T-cell (primary cell): ENCODE measurements around the gene OR7A5. TPM values are rescaled to one million over a fixed set of nuclear protein-coding genes. Genes with fewer than 3 reads are reported as not detected.

ENCODE experiments used
- ATAC-seq, 4 experiments: fragments of 200-7000 bp in 3 of 4; fragments of 150-1000 bp in 1 of 4; cut with Tn5 transposase; replicated peaks in 1 of 4; 1 replicate in 3 of 4; 2 replicates in 1 of 4; pipeline ENCODE4 v1.10.0; 2021; ENCODE audit warnings: moderate library complexity in 3 of 4, mild to moderate bottlenecking in 2 of 4, moderate number of reproducible peaks in 1 of 4
- CTCF ChIA-PET, 2 donors: fragments of 300-600 bp; sonication (Branson Sonifier 250); formaldehyde crosslinking; loops; one replicate each; lab custom pipeline; 2022; ENCODE audit warnings: antibody characterized with exemption in 2 of 2; lab: Charles Lee
- POLR2A ChIA-PET, 2 donors: fragments of 300-600 bp; sonication (Branson Sonifier 250); formaldehyde crosslinking; loops; one replicate each; lab custom pipeline; 2022; ENCODE audit warnings: antibody characterized with exemption in 2 of 2; lab: Charles Lee
- DNase-seq, 35 experiments: peaks; one replicate each; pipeline versions ENCODE4 v3.0.0 to v3.0.0-alpha.2; 2013 to 2023
- H3K27ac ChIP-seq: one replicate; pipeline ENCODE4 v1.5.1; 2013; ENCODE audit warnings: low read length
- H3K27me3 ChIP-seq, 2 experiments: replicated peaks in 1 of 2; 1 replicate in 1 of 2; 2 replicates in 1 of 2; pipeline versions ENCODE4 v1.6.1 to v1.7.0; 2013; ENCODE audit warnings: low read length in 1 of 2, mixed read lengths in 1 of 2; ENCODE audit not compliant: control insufficient read depth in 2 of 2, insufficient read depth in 2 of 2; ENCODE audit errors: extremely low read depth in 1 of 2
- H3K36me3 ChIP-seq, 2 donors: 1 replicate in 1 of 2; 2 replicates in 1 of 2; pipeline versions ENCODE4 v1.6.1 to v1.7.0; 2013; ENCODE audit warnings: low read length in 1 of 2; ENCODE audit not compliant: control insufficient read depth in 2 of 2, insufficient read depth in 1 of 2; ENCODE audit errors: extremely low read depth in 1 of 2
- H3K4me1 ChIP-seq, 2 experiments: 1 replicate in 1 of 2; 2 replicates in 1 of 2; pipeline versions ENCODE4 v1.6.1 to v1.7.0; 2013; ENCODE audit warnings: low read length in 2 of 2, mixed read lengths in 1 of 2; ENCODE audit not compliant: insufficient read depth in 2 of 2, control insufficient read depth in 1 of 2; ENCODE audit errors: extremely low read depth in 1 of 2
- H3K4me3 ChIP-seq, 2 donors: 1 replicate in 1 of 2; 2 replicates in 1 of 2; pipeline versions ENCODE4 v1.5.1 to v1.7.0; 2013; ENCODE audit warnings: mild to moderate bottlenecking in 2 of 2, low read length in 1 of 2, moderate library complexity in 1 of 2; ENCODE audit not compliant: control insufficient read depth in 1 of 2; ENCODE audit errors: extremely low read depth in 1 of 2
- H3K9me3 ChIP-seq: 2 replicates; pipeline ENCODE4 v1.7.0; 2013
- H3K27ac Mint-ChIP-seq, 2 donors: one replicate each; pipeline ENCODE4 v1.8.0; 2020 to 2021; ENCODE audit warnings: mild to moderate bottlenecking in 2 of 2, mixed read lengths in 2 of 2
- H3K27me3 Mint-ChIP-seq, 2 donors: one replicate each; pipeline ENCODE4 v1.8.0; 2021 to 2022; ENCODE audit warnings: mixed read lengths in 2 of 2
- H3K36me3 Mint-ChIP-seq: one replicate; pipeline ENCODE4 v1.8.0; 2021; ENCODE audit warnings: mixed read lengths
- H3K4me1 Mint-ChIP-seq, 3 donors: one replicate each; pipeline ENCODE4 v1.8.0; 2020 to 2022; ENCODE audit warnings: mixed read lengths in 3 of 3, mild to moderate bottlenecking in 1 of 3
- H3K4me3 Mint-ChIP-seq, 3 donors: one replicate each; pipeline ENCODE4 v1.8.0; 2020 to 2022; ENCODE audit warnings: mild to moderate bottlenecking in 3 of 3, mixed read lengths in 3 of 3, moderate library complexity in 3 of 3
- H3K9me3 Mint-ChIP-seq, 3 donors: one replicate each; pipeline ENCODE4 v1.8.0; 2020 to 2022; ENCODE audit warnings: mixed read lengths in 3 of 3
- WGBS: methylation state at CpG from one replicate; pipeline ENCODE4 v1.1.5; 2013; ENCODE audit warnings: missing lambda C conversion rate; ENCODE audit not compliant: insufficient coverage; 5-methylcytosine and 5-hydroxymethylcytosine counted together
- total RNA-seq, 35 experiments: library from RNA in 6 of 35; stranded (reverse) in 6 of 35; fragments of 120-200 nt in 1 of 35; gene quantifications; one replicate each; pipeline versions ENCODE4 v1.2.1 to v1.2.4 and lab custom pipeline; 2013 to 2026

Gene OR7A5
- total RNA-seq (not detected), total RNA-seq (lab: John Stamatoyannopoulos, UW) (0 reads per million in 29 experiments)
- total RNA-seq (2013): not detected

DNA sequence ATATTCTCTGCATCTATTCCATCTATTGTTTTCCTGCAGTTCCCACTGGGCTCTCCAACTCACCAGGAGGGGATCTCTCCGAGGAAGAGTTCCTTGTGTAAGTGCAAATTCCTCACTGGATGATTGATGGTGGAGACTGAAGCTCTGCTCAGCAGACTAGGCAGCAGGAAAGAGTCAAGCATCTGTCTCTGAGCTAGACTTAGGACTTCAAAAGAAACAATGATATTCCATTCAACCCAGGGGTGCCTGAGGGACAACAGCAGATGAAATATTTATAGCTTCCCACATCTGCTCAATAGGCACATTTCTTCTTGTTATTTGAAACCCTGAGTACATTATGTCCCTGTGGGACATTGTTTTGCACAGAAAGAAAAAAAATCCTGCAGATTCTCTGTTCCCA, at the start of gene OR7A5, which contains the start of gene OR7C1:
Gene OR7A5, minus strand, starts transcription at position 175 of the 400 bp plus-strand sequence. CDS start 6,944 bp downstream, outside the sequence.
Gene OR7C1, minus strand, starts transcription at position 175 of the 400 bp plus-strand sequence. CDS start 35,049 bp downstream, outside the sequence.
- Mint-ChIP-seq H3K4me3 (no peak within 1 kb of the TSS), H3K27me3 (peaks cover 4 to 18% of the 10 kb centered on the region in 2 donors), H3K9me3 (no peaks in the 10 kb centered on the region), H3K27ac (no peak within 1 kb of the TSS), H3K4me1 (no peaks in the 10 kb centered on the region), H3K36me3 (no peaks in the 10 kb centered on the region)
- Histone ChIP-seq H3K4me3 (no peak within 1 kb of the TSS), H3K27me3 (peaks cover 0 to 6% of the 10 kb centered on the region in 2 experiments), H3K4me1 (no peaks in the 10 kb centered on the region), H3K9me3 (no peaks in the 10 kb centered on the region), H3K27ac (no peak within 1 kb of the TSS), H3K36me3 (no peaks in the 10 kb centered on the region)
- CTCF ChIA-PET: no interaction called here
- WGBS: no CpG with 5 or more reads among the region's 1 CpG
- no peak for DNase-seq
- no peak for ATAC-seq
- POLR2A ChIA-PET: no interaction called here

DNA sequence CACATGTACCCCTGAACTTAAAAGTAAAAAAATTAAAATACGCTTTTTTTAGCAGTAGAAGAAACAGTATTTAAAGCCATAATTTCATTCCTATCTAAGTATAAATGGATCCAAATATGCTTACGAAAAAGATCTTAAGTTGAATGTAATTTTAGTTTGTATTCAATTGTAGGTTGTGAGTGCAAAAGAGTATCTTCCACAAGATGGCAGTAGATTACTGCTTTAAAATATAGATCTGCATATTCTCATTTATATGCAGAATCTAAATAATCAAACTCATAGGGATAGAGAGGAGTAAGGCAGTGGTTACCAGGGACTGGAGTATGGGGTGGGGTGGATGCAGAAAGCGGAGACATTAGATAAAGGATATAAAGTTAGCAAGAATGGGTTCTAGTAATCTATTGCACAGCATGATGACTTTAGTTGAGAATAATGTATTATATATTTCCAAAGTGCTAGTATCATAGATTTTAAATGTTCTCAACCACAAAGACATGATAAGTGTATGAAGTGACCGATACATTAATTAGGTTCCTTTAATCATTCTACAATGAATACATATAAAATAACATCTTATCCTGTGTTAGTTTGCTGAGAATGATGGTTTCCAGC, 36.7 kb upstream of the OR7A5 start:
- H3K36me3 Mint-ChIP-seq: no peaks in the 10 kb centered on the region
- POLR2A ChIA-PET: no interaction called here
- H3K9me3 ChIP-seq: no peaks in the 10 kb centered on the region
- H3K27ac ChIP-seq: no peak overlapping the region
- H3K4me1 ChIP-seq: no peaks in the 10 kb centered on the region
- H3K4me3 ChIP-seq: no peak overlapping the region
- H3K4me1 Mint-ChIP-seq: no peaks in the 10 kb centered on the region
- H3K4me3 Mint-ChIP-seq: no peak overlapping the region
- WGBS: no CpG with 5 or more reads among the region's 4 CpGs
- DNase-seq: peak in 1 of 35 experiments; percentile 7
- H3K27me3 Mint-ChIP-seq: peaks cover 42 to 54% of the 10 kb centered on the region in 2 donors
- peaks cover 0 to 3% of the 10 kb centered on the region in 2 experiments for H3K27me3 ChIP-seq
- H3K27ac Mint-ChIP-seq: no peak overlapping the region
- H3K36me3 ChIP-seq: no peaks in the 10 kb centered on the region
- no peak for ATAC-seq
- CTCF ChIA-PET: no interaction called here
- H3K9me3 Mint-ChIP-seq: no peaks in the 10 kb centered on the region

DNA sequence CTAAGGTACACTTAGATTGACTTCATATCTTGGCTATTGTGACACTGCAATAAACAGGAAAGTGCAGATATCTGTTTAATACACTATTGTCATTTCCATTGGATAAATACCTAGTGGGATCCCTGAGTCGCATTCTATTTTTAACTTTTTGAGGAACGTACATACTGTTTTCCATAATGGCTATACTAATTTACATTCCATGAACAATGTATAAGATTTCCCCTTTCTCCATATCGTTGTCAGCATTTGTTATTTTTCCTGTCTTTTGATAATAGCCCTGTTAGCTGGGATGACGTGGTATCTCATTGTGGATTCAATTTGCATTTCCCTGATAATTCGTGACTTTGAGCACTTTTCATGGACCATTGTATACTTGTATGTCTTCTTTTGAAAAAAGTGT, 33.5 kb upstream of the OR7A5 start:
- no peaks in the 10 kb centered on the region for H3K36me3 ChIP-seq
- no peak overlapping the region for H3K27ac ChIP-seq
- Mint-ChIP-seq H3K27me3 (peaks cover 47 to 55% of the 10 kb centered on the region in 2 donors), H3K4me1 (no peaks in the 10 kb centered on the region), H3K27ac (no peak overlapping the region), H3K4me3 (no peak overlapping the region), H3K9me3 (no peaks in the 10 kb centered on the region), H3K36me3 (no peaks in the 10 kb centered on the region)
- POLR2A ChIA-PET: no interaction called here
- H3K9me3 ChIP-seq: no peaks in the 10 kb centered on the region
- ATAC-seq (no peak), DNase-seq (no peak)
- peaks cover 2 to 6% of the 10 kb centered on the region in 2 experiments for H3K27me3 ChIP-seq
- WGBS: no CpG with 5 or more reads among the region's 5 CpGs
- no peak overlapping the region for H3K4me3 ChIP-seq
- CTCF ChIA-PET: interaction anchor here in 1 of 2 donors (0.9 kb wide), 1 partner anchor 9 kb away, joined by 6 read pairs; no protein-coding TSS in a partner anchor
- no peaks in the 10 kb centered on the region for H3K4me1 ChIP-seq

DNA sequence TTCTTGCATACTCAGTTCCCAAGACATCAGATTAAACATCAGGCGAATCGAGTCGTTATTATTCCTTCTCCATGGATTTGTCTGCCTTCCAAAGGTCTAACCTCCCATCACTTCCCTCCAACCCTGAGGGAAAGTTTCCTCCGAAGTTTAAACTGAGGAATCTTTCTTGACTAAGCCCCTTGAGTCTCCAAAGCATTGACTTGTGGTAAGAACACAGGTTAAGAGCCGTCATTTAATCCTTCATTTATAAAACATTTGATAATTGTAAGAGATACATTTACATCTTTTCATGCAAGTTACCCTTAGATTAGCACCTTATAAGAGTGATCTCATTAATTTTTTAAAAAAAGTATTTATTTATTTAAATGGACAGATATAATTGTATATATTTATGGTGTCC, 13.8 kb upstream of the OR7A5 start, which contains the start of gene OR7A10:
Gene OR7A10, minus strand, starts transcription at position 101 of the 400 bp plus-strand sequence. CDS start 7,045 bp downstream, outside the sequence.
- no CpG with 5 or more reads among the region's 5 CpGs for WGBS
- no peak for DNase-seq
- Histone ChIP-seq H3K27me3 (peaks cover 0 to 13% of the 10 kb centered on the region in 2 experiments), H3K4me3 (no peak within 1 kb of the TSS), H3K4me1 (no peaks in the 10 kb centered on the region), H3K36me3 (no peaks in the 10 kb centered on the region), H3K9me3 (no peaks in the 10 kb centered on the region), H3K27ac (no peak within 1 kb of the TSS)
- no peaks in the 10 kb centered on the region for H3K36me3 Mint-ChIP-seq
- CTCF ChIA-PET: no interaction called here
- POLR2A ChIA-PET: no interaction called here
- peaks cover 29 to 38% of the 10 kb centered on the region in 2 donors for H3K27me3 Mint-ChIP-seq
- no peak within 1 kb of the TSS for H3K27ac Mint-ChIP-seq
- H3K9me3 Mint-ChIP-seq: peaks cover 0 to 5% (median 0%) of the 10 kb centered on the region in 3 donors
- H3K4me1 Mint-ChIP-seq: no peaks in the 10 kb centered on the region
- no peak for ATAC-seq
- H3K4me3 Mint-ChIP-seq: no peak within 1 kb of the TSS

DNA sequence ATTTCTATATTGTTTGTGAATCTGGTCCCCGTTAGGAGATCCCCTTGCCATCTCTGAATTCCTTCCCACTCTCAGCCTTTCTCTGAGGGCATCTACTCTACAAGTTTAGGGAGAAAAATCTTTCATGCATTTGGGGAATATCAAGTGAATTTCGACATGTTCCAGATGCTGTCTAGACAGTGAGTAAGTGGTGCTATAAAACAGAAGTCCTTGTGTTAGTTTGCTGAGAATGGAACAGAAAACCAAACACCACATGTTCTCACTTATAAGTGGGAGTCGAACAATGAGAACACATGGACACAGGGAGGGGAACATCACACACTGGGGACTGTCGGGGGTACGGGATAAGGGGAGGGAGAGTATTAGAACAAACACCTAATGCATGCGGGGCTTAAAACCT, 8.6 kb upstream of the OR7A5 start:
- Mint-ChIP-seq H3K27ac (no peak overlapping the region), H3K4me3 (no peak overlapping the region), H3K4me1 (no peaks in the 10 kb centered on the region), H3K27me3 (peaks cover 29 to 38% of the 10 kb centered on the region in 2 donors), H3K9me3 (peaks cover 0 to 5% (median 0%) of the 10 kb centered on the region in 3 donors), H3K36me3 (no peaks in the 10 kb centered on the region)
- POLR2A ChIA-PET: no interaction called here
- no CpG with 5 or more reads among the region's 6 CpGs for WGBS
- H3K27me3 ChIP-seq: peaks cover 0 to 15% of the 10 kb centered on the region in 2 experiments
- no peaks in the 10 kb centered on the region for H3K4me1 ChIP-seq
- ATAC-seq (no peak), DNase-seq (no peak)
- CTCF ChIA-PET: no interaction called here
- no peak overlapping the region for H3K4me3 ChIP-seq
- no peaks in the 10 kb centered on the region for H3K36me3 ChIP-seq
- H3K27ac ChIP-seq: no peak overlapping the region
- H3K9me3 ChIP-seq: no peaks in the 10 kb centered on the region

DNA sequence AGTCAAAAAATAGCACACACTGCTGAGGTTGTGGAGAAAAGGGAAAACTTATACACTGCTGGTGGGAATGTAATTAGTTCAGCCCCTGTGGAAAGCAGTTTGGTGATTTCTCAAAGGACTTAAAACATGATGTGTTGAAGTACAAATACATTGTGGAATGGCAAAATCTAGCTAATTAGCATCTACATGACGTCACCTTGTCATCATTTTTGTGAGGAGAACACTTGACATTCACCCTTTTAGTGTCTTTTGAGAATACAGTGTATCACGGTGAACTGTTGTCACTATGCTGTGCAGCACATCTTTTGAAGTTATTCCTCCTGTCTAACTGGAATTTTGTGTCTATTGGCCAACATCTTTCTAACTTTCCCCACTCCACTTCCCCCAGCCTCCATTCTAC, 8.2 kb upstream of the OR7A5 start:
- Mint-ChIP-seq H3K27ac (no peak overlapping the region), H3K4me3 (no peak overlapping the region), H3K9me3 (peaks cover 0 to 2% (median 0%) of the 10 kb centered on the region in 3 donors), H3K27me3 (peaks cover 25 to 34% of the 10 kb centered on the region in 2 donors), H3K36me3 (no peaks in the 10 kb centered on the region), H3K4me1 (no peaks in the 10 kb centered on the region)
- Histone ChIP-seq H3K27me3 (peaks cover 0 to 15% of the 10 kb centered on the region in 2 experiments), H3K9me3 (no peaks in the 10 kb centered on the region), H3K27ac (no peak overlapping the region), H3K36me3 (no peaks in the 10 kb centered on the region), H3K4me1 (no peaks in the 10 kb centered on the region), H3K4me3 (no peak overlapping the region)
- WGBS: no CpG with 5 or more reads among the region's 2 CpGs
- CTCF ChIA-PET: no interaction called here
- ATAC-seq (no peak), DNase-seq (no peak)
- POLR2A ChIA-PET: no interaction called here
